ENCODE results near the gene LMX1B.

Gene LMX1B

DNA sequence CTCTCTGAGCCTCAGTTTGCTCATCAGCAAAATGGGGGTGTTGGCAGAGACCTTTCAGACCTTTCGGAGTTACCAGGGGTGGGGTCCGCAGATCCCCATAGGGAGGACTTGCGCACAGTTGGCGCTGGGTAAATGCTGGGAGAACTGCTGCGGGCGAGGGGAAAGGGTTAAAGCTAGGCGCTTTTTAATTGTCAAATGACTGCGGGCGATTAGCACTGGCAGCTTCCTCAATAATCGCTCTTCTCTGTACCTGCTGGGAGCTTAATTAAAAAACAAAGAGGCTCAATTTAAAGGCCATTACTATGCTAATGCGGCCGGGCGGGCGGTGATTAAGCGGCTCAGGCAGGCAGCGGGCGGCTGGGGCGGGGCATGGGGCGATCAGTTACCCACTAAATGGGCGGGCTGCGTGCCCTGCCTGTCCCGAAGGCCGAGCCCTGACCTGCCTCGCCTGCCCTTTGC is 63.0 kb downstream of the LMX1B start:
- DNase-seq (ENCODE audit: low read depth, low spot score) = peak; percentile 87

DNA sequence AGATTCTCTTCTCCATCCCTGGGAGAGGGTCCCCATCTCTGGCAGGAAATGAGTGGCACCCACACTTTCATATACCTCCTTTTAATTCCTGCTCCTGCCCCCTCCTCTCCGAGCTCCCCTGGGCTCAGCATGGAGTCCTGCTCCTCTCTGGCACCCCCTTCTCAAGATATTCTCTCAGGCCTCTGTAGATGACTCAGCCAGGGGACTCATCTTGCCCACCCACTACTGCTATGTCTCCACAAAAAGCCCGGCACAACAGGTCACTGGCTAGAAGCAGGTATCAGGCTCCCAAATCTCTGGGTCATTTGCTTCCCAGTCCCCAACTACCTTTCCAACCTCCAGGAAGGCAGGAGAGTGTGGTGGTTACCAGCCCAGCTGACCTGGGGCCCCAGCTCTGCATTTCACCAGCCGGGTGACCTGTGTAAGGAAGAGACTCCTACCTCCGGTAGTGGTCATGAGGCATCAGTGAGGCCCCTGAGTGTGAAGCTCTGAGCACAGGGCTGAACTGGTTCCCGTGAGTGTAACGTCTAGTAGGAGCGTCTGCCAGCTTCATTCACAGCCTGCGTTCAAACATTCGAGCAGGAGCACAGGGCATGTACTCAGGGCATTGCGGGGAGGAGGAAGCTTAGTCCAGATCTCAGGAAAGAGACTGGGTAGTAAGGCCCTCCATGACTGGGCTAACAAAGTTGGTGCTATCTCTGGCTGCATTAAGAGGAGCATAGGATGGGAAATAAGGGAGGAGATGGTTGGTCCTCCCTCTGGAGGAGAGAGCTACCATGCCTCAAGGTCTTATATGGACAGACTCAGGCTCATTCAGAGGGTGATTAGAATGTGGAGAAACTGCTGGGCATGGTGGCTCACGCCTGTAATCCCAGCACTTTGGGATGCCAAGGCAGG is 63.7 kb downstream of the LMX1B start:
- no peak for DNase-seq (ENCODE audit: low read depth, low spot score)

DNA sequence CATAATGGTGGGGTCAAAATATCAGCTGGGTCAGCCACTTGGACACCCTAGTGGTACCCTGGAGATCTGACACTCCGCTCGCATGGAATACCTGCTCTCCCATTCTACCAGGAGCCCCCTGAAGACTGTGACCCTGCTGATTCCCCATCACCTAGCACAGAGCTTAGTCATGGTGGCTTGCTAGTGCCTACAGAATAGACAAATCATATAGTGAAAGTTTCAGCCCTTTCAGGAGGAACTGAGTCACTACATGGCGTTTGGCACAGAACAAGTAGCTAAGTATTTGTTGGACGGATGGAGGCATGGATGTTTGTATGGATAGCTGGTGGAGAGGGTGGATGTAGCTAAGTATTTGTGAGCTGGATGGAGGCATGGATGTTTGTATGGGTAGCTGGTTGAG is 65.3 kb downstream of the LMX1B start:
- DNase-seq (ENCODE audit: low read depth, low spot score) = no peak

DNA sequence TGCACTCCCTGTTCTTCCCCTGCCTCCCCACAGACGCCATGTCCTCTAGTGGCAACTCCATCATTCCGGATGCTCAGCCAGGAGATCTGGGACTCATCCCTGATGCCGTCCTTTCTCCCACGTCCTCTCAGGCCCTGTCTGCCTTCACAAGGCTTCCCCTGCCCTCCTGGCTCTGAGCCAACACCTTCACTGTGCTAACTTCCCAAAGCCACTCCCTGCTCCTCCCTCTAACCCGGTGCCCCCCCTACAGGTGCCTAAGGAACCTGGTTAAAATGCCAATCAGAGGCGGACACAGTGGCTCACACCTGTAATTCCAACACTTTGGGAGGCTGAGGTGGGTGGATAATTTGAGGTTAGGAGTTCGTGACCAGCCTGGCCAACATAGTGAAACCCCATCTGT is 67.6 kb downstream of the LMX1B start:
- DNase-seq (ENCODE audit: low read depth, low spot score) = no peak

DNA sequence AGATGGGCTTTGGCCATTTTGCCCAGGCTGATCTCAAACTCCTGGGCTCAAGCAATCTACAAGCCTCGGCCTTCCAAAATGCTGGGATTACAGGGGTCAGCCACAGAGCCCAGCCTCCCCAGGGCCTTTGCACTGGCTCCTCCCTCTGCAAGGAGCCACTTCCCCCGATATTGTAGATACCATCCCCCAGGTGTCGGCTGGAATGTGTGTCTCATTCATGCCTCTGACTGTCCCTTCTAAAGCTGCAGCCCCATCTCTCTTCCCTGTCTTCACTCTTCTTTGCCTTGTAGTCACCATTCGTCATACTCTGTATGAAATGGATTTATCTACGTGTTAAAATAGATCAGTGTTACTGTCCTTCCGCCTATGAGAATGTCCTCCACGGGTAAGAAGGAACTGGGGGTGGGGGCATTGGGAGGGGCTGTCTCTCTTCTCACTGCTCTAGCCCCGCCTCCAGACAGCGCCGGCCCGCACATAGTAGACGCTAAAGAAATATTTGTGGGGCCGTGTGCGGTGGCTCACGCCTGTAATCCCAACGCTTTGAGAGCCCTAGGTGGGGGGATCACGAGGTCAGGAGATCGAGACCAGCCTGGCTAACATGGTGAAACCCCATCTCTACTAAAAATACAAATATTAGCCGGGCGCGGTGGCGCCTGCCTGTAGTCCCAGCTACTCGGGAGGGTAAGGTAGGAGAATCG is 68.5 kb downstream of the LMX1B start:
- DNase-seq (ENCODE audit: low read depth, low spot score) = no peak

DNA sequence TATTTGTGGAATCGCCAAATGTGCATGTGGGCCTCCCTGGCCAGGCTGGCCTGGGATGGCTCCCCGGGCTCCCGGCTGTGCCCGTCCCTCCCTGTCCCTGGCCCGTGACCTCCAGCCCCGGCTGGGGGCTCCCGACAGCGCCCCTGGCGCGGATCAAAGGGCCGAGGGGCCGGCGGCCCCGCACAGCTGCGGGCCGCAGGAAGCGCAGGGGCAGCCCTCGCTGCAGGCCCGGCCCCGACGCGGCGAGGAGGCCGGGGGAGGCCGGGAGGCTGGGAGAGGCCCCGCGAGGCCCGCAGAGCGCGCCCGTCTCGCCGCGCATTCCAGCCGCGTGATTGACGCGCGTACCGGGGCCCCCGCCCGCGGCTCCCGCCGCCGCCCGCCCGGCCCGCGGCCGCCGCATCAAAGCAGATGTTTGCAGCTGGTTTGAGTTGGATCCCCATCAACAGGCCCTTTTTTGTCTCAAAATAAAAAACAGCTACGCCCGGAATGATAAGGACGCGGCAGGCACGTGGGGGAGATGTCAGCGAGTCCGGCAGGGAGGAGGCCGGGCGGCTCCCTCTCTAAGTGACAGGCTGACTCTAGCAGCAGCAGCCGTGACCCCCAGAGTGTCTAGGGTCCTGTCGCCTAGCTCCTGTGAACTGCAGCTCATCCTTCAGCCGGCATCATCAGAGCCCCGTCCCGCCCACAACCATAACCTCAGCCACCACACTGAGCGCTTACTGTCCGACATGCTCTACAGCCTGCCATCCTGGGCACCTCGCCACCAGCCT is 69.4 kb downstream of the LMX1B start:
- no peak for DNase-seq (ENCODE audit: low read depth, low spot score)

DNA sequence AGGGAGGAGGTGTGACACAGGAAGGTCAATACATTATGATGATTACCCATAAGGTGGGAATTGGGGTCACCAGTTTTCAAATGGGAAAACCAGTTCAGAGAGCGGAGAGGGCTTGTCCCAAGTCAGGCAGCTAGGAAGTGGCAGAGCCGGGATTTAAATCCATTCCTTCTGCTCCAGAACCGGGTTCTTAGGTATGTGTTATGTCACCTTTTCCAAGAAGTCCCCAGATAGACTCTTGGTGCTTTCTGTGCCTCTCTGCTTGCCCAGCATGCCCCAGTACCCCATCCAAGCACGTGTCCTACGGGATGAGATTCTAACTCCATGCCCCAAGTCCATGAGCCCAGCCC is 69.9 kb downstream of the LMX1B start:
- no peak for DNase-seq (ENCODE audit: low read depth, low spot score)

DNA sequence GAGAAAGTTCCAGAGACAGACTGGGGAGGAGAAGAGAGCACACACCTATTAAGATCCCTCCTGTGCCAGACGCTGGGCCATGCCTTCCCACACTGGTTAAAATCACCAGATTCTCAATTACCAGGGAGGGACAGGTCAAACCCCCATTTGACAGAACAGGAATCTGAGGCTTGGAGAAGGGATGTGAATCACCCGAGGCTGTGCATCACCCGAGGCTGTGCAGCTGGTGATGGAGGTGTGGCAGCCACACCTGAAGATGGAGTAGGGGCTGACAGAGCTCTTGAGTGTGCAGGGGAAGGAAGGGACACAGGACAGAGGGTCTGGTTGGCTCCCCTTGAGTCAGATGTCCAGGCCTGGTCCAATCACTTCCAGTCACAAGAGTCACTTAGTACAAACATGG is 70.6 kb downstream of the LMX1B start:
- no peak for DNase-seq (ENCODE audit: low read depth, low spot score)

DNA sequence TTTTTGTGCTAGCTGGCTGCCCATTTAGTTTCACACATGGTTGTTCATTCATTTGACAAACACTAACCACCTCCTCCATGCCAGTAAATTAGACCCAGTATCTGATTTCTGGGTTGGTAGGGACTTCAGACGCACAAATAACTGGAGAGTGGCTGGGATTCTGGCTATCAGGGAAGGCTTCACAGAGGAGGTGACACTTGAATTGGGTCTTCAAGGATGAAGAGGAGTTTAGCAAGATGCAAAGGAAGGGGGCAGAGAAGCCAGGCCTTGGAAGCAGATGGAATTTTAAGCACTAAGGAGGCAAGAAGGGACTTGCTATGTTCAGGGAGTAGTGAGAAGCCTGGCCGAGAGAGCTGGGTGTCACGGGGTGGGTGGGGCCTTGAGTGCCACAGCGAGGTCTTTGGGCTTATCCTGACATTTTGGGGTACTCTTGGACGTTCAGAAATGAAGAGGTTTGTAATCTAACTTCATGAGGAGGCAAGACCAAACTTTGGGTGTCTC is 71.3 kb downstream of the LMX1B start:
- no peak for DNase-seq (ENCODE audit: low read depth, low spot score)

DNA sequence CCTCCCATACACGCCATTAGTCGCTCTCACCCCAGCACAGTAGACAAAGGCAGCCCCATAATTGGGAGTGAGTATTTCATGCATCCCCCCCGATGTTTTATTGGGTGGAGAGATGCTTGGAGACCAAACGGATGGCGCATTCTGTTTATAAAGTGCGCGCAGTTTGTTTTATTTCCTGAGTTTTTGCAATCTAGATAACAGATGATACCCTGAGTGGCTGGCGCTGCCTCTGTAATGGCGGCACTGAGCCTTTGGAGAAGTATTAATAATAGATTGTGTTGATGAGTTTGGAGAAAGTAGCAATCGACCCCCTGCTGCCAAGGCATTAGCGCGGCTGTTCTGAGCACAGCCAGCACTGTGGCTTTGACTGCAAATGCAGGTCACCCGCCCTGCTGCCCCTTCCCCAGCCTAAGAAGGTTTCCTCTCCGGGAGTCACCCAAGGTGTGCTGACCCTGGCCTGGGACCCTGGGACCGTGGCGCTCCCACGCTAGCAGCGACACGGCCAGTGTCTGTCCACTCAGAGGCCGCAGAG is 74.3 kb downstream of the LMX1B start:
- DNase-seq (ENCODE audit: low read depth, low spot score) = no peak

DNA sequence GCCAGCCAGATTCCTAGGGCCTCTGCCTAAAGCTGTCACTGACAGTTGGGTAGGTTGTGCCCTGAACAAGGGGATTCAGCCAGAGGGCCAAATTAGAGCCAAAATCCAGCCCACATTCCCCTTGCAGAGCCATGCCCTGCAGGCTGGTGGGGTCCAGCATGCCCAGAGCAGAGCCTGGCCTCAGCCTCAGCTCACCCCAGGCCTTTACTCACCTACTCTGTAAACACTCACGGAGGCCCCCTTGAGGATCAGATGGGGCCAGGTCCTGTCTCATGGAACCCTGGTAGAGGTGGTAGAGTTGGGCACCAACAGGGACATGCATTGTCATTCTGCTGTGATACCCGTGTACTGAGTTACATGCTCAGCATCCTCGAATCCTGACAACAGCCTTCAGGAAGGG is 74.9 kb downstream of the LMX1B start:
- no peak for DNase-seq (ENCODE audit: low read depth, low spot score)

DNA sequence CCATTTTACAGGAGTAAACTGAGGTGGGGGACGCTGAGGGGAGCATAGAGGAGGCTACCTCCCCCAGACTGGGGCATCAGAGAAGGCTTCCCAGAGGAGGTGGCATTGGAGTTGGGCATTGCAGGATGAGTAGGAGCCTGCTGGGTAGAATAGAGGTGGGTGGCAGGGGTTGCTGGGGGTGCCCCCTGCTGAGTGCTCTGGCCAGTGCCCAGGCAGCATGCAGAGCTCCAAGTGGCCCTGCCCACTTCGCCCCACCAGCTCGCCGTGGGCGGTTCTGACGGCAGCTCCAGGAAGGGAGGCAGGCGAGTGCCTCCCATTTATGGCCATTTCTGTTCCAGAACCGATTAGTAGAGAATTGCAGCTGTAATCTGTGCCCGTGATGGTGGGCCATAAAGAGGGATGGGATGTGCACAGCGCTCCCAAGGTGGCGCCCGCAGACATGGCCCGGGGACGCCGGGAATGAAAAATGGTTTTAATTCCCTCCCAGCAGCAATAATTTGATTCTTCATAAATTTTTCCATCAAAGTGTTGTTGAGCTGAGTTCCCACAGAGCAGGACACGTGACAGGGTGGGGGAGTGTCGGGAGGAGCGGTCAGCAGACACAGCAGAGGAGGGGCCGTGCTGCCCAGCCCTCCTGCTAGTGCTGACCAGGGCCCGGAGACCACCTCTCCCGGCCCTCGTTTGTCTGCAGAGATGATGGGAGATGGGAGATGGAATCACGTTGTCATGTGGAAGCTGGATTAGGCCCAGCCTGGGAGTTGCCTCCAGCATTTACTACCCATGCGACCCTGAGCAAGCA is 75.5 kb downstream of the LMX1B start:
- no peak for DNase-seq (ENCODE audit: low read depth, low spot score)

DNA sequence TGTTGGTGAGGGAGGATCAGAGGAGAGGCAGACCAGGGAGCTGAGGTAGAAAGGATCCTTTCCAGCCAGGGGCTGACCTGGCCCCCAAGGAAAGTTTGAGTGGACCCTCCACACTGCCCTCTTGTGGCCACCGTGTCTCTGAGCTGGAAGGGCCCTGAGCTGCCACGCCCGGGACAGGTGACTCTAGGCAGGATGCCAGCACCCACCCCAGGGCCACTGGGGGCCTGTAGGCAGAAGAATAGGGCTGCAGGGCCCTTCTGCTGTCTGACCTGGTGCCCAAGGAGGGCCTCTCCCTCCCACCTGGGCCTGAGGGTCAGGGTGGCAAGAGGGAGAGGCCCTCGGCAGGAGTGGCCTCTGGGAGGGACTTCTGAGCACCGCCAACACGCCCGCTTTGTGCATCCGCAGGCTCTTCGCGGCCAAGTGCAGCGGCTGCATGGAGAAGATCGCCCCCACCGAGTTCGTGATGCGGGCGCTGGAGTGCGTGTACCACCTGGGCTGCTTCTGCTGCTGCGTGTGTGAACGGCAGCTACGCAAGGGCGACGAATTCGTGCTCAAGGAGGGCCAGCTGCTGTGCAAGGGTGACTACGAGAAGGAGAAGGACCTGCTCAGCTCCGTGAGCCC is 76.8 kb downstream of the LMX1B start:
- DNase-seq (ENCODE audit: low read depth, low spot score) = no peak

DNA sequence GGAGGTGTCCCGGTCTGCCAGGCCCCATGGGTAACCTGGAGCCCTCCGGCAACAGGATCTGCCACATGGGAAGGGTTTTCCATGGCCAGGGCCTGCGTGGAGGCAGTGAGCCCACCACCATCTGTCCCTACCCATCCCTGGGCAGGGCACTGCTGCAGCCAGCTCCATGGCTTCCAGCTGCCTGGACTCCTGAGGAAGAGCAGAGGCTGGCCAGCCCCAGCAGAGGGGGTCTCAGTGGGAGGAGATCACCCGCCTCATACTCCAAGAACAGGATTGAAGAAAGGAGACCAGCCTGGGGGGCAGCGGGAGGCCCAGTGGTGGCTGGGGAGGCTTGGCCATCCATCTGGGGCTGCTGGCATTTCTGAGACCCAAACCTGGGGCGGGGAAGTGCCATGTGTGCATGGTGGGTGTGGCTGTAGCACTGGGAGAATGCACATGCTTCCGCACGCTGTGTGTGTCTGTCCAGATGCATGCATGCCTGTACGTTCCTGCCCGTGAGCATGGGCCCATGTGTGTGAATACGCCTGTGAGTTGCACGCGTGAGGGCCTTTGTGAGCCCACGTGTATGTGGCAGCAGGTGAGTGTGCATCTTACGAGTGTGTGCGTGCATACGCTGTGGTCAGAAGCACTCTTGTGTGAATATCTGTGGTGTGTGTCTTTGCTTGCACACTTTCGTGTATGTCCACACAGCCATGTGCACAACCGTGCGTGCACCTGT is 78.5 kb downstream of the LMX1B start:
- no peak for DNase-seq (ENCODE audit: low read depth, low spot score)

DNA sequence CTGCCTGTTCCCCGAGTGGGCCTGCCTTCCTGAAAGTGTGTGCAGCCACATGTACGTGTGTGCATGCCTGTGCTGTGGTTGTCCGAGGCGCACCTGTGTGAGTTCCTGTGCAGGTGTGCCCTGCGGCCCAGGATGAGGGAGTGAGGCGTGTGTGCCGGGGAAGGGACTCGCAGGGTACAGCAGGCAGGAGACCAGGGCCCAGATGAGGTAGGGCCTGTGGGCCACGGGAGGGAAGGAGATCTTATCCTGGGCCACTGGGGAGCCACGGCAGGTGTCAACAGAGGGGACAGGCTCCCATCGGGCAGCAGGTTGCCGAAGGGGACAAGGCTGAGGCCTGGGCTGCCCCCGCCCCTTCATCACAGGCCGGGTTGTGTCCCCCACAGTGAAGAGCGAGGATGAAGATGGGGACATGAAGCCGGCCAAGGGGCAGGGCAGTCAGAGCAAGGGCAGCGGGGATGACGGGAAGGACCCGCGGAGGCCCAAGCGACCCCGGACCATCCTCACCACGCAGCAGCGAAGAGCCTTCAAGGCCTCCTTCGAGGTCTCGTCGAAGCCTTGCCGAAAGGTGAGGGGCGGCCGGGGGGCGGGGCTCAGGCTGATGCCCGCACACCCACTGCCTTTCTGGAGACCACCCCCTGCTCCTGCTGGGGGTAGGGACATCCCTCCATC is 79.2 kb downstream of the LMX1B start:
- DNase-seq (ENCODE audit: low read depth, low spot score) = no peak

DNA sequence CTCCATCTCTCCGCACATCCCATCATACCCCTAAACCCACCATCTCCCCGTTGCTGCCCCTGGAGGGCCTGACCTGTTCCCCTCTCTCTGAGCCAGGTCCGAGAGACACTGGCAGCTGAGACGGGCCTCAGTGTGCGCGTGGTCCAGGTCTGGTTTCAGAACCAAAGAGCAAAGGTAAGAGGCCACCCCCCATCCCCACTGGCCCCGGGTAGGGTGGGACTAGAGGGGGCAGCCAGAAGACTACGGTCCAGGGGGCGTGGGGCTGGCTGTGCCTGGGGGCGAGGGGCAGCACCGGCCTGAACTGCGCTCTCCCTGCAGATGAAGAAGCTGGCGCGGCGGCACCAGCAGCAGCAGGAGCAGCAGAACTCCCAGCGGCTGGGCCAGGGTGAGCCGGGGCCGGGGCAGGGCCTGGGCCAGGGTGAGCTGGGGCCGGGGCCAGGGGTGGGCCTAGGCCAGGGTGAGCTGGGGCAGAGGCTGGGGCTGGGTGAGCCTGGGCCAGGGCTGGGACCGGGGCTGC is 79.8 kb downstream of the LMX1B start:
- DNase-seq (ENCODE audit: low read depth, low spot score) = no peak

DNA sequence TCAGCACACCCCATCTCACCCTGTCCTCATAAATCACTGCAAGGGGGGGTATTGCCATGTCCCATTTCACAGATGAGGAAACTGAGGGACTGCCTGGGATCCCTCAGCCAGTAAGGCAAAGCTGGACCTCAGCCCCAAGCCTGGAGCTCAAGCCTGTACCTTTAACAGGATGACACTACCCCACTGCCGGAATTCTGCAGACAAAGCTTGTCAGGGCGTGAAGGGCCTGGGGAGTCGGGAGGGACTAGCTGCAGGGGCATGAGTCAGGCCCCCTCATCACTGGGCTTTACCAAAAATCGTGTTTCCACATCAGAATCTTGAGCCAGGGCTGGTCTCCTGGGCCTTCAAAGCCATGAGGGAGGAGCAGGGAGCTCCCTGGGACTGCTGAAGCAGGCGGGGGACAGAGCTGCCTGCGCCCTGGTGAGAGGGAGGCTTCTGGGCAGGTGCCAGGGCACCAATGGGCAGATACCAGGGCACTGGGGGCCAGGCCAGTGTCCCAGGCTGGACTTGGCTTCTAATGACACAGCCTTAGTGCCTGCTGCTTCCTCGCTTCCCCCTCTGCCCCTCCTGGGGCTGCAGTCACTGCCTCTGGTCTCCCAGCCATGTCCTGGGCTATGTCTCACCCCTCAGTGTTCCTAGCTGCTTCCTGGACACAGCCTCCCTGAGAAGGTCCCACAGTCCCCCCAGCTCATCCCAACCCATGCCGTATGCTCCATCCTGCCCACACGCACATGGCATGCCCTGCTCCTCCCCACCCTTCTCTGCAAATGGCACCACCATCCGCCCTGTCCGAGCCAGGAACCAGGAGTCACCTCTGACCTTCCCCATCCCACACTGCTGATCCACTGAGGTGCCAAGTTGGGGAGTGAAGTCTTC is 80.7 kb downstream of the LMX1B start:
- DNase-seq (ENCODE audit: low read depth, low spot score) = no peak

DNA sequence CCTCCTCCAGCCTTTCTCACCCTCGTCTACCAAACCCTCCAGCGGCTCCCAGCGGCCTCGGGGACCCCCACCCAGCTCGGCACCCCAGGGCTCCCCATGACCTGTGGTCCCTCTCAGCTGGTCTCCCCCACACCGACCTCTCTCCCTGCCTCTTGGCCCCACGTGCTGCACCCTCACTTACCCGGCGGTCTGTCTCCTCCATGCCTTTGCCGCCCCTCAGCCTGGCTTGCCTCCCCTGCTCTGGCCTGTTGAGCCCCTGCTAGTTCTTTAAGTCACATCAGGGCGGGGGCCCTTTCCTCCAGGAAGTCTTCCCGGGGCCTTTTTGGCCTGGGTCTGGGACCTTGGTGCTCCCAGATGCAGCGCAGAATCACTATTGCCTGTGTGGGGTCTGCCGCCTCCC is 81.5 kb downstream of the LMX1B start:
- no peak for DNase-seq (ENCODE audit: low read depth, low spot score)
